ENCODE data around the gene PERM1.

The PERM1 gene

DNA sequence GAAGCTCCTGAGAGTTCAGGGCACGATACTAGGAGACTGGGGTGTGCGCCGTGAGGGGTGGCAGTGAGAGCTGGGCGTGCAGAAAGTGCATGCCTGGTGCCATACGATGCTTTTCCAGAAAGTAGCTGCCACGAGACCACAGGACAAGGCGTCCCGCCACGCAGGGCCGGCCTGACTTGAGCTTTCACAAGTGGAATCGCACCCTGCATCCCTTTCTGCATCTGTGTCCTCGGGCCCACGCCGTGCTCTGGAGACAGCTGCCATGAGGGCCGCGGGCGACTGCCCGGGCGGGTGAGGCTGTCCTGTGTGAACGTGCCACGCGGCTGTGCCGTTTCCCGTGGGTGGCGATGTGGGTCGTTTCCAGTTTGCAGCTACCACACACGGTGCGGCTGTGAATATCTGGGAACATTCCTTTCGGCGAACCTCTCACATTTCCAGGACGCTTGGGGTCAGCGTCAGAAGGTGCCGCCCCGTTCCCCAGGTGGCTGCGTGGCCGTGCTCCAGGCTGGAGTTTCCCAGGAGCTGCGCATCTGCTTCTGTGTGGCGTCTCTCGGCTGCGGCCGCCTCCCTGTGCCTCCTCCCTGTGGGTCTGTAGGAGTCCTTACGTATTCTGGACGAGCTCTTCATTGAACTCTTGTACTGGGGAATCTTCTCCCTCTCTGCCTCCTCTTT is 1.0 kb upstream of the PERM1 start:
- H3K9me2 ChIP-seq (replicated peaks; ENCODE audit: control insufficient read depth, low read length): no peaks in the 10 kb centered on the region

DNA sequence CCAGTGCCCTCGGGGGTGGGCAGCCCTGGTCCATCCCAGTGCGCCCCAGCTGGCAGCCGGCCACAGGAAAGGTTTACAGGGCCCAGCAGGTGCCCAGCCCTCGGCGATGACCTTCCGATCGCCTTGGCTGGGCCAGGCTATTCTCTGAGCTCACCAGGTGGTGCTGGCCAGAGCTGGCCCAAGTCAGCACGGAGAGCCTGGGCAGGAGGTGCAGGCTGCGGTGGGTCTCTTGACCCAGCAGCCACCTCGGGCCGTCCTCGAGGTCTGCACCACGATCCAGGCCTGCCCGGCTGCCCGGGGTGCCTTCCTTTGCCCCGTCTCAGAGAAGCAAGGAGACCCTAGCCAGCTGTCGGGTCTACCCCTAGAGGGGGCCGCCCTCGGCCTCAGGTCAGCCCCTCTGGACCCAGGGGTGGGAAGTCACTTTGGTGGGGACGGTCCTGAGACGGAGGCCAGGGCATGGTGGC is 370 bp downstream of the PERM1 start:
- Histone ChIP-seq H3F3A (ENCODE audit: control insufficient read depth, insufficient read depth) (no peaks in the 10 kb centered on the region), H3K27me3 (ENCODE audit: control insufficient read depth, low read length) (peaks cover 6% of the 10 kb centered on the region), H3K4me2 (ENCODE audit: low read length) (no peak overlapping the region), H3K9me2 (replicated peaks; ENCODE audit: control insufficient read depth, low read length) (no peaks in the 10 kb centered on the region), H3K4me1 (ENCODE audit: control insufficient read depth, low read length) (no peaks in the 10 kb centered on the region), H4K20me1 (ENCODE audit: control insufficient read depth, insufficient read depth, low read depth, low read length) (no peaks in the 10 kb centered on the region), H3K4me3 (ENCODE audit: low read length) (no peak overlapping the region), H3K27ac (ENCODE audit: low read depth, low read length) (no peak overlapping the region), H3K79me2 (ENCODE audit: control insufficient read depth, low read length) (no peaks in the 10 kb centered on the region), H3K9me3 (ENCODE audit: control insufficient read depth, insufficient read depth, low read length) (no peaks in the 10 kb centered on the region), H3K36me3 (ENCODE audit: control insufficient read depth, low read length) (no peaks in the 10 kb centered on the region)
- TF ChIP-seq, protein P1, sequence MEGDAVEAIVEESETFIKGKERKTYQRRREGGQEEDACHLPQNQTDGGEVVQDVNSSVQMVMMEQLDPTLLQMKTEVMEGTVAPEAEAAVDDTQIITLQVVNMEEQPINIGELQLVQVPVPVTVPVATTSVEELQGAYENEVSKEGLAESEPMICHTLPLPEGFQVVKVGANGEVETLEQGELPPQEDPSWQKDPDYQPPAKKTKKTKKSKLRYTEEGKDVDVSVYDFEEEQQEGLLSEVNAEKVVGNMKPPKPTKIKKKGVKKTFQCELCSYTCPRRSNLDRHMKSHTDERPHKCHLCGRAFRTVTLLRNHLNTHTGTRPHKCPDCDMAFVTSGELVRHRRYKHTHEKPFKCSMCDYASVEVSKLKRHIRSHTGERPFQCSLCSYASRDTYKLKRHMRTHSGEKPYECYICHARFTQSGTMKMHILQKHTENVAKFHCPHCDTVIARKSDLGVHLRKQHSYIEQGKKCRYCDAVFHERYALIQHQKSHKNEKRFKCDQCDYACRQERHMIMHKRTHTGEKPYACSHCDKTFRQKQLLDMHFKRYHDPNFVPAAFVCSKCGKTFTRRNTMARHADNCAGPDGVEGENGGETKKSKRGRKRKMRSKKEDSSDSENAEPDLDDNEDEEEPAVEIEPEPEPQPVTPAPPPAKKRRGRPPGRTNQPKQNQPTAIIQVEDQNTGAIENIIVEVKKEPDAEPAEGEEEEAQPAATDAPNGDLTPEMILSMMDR (IDR thresholded peaks at IDR 0.05; ENCODE audit: low read depth, low read length, poor library complexity, severe bottlenecking): no peak
- no peak for TF ChIP-seq EZH2phosphoT487 (IDR thresholded peaks at IDR 0.05; ENCODE audit: borderline replicate concordance, low read length)

More for the DNA sequence above, 1.0 kb upstream of the PERM1 start:
- H3K27me3 ChIP-seq (ENCODE audit: control insufficient read depth, low read length): peaks cover 6% of the 10 kb centered on the region
- no peaks in the 10 kb centered on the region for H3F3A ChIP-seq (ENCODE audit: control insufficient read depth, insufficient read depth)
- H3K36me3 ChIP-seq (ENCODE audit: control insufficient read depth, low read length): no peaks in the 10 kb centered on the region
- no peaks in the 10 kb centered on the region for H3K9me3 ChIP-seq (ENCODE audit: control insufficient read depth, insufficient read depth, low read length)
- H3K4me3 ChIP-seq (ENCODE audit: low read length): no peak overlapping the region
- no peaks in the 10 kb centered on the region for H3K4me1 ChIP-seq (ENCODE audit: control insufficient read depth, low read length)
- TF ChIP-seq, protein P1 (IDR thresholded peaks at IDR 0.05; ENCODE audit: low read depth, low read length, poor library complexity, severe bottlenecking): no peak
- no peak for TF ChIP-seq EZH2phosphoT487 (IDR thresholded peaks at IDR 0.05; ENCODE audit: borderline replicate concordance, low read length)
- no peak overlapping the region for H3K4me2 ChIP-seq (ENCODE audit: low read length)
- H4K20me1 ChIP-seq (ENCODE audit: control insufficient read depth, insufficient read depth, low read depth, low read length): no peaks in the 10 kb centered on the region
- no peaks in the 10 kb centered on the region for H3K79me2 ChIP-seq (ENCODE audit: control insufficient read depth, low read length)
- H3K27ac ChIP-seq (ENCODE audit: low read depth, low read length): no peak overlapping the region

DNA sequence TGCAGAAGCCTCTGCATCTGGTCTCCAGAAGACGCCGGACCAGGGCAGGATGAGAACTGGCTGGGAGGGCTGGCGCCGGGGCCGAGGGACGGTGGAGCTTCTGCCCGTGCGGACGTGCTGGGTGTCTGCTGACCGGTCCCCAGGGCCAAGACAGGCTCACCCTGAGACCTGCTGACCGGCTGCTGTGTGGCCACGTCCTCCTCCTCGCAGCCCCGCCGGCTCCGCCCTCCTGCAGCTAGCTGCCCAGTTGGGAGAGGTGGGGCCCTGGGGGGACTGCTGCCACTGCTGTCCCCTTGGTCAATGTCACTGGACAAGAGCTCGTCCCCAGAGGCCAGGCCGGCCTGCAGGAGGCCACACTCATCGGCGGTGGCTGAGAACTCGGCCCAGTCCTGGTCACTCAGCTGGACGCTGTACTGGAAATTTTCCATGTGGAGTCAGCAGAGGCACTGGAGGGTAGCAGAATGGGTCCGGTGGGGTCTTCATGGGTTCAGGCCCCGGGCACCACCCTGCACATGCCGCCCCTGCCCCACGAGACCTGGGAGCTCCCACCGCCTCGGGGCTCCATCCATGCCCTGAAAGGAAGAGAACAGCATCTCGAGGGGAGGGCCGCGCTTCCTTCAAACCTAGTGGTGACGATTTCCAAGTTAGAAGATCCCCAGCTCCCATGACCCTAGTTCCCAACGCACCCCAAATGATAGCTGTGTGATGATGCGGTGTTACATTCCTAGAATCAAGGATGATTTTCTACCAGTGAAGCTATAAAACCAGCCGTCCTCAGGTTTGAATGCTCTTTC is 1.1 kb downstream of the PERM1 start:
- no peak overlapping the region for H3K4me3 ChIP-seq (ENCODE audit: low read length)
- H3K4me1 ChIP-seq (ENCODE audit: control insufficient read depth, low read length): peaks cover 3% of the 10 kb centered on the region; the same call in 1 of the 2 replicates
- H3K9me2 ChIP-seq (replicated peaks; ENCODE audit: control insufficient read depth, low read length): no peaks in the 10 kb centered on the region
- H3K36me3 ChIP-seq (ENCODE audit: control insufficient read depth, low read length): no peaks in the 10 kb centered on the region
- no peaks in the 10 kb centered on the region for H3K9me3 ChIP-seq (ENCODE audit: control insufficient read depth, insufficient read depth, low read length)
- no peaks in the 10 kb centered on the region for H3K79me2 ChIP-seq (ENCODE audit: control insufficient read depth, low read length)
- no peaks in the 10 kb centered on the region for H4K20me1 ChIP-seq (ENCODE audit: control insufficient read depth, insufficient read depth, low read depth, low read length)
- no peak overlapping the region for H3K27ac ChIP-seq (ENCODE audit: low read depth, low read length)
- TF ChIP-seq EZH2phosphoT487 (IDR thresholded peaks at IDR 0.05; ENCODE audit: borderline replicate concordance, low read length): no peak
- TF ChIP-seq, protein P1 (IDR thresholded peaks at IDR 0.05; ENCODE audit: low read depth, low read length, poor library complexity, severe bottlenecking): no peak
- no peak overlapping the region for H3K4me2 ChIP-seq (ENCODE audit: low read length)
- H3F3A ChIP-seq (ENCODE audit: control insufficient read depth, insufficient read depth): no peaks in the 10 kb centered on the region
- peaks cover 4% of the 10 kb centered on the region for H3K27me3 ChIP-seq (ENCODE audit: control insufficient read depth, low read length)

Data from DOHH2 (cell line).